Duodenal mucosa (tissue), 2 donors: Measurements from ENCODE around the gene SRC.

Experiments
- H3K27ac ChIP-seq: one replicate; pipeline ENCODE4 v1.7.0; 2013; ENCODE audit warnings: low read depth, low read length
- H3K27me3 ChIP-seq, 2 donors: one replicate each; pipeline ENCODE4 v1.7.0; 2013; ENCODE audit warnings: low read length in 2 of 2, control low read depth in 1 of 2; ENCODE audit not compliant: insufficient read depth in 2 of 2, control insufficient read depth in 1 of 2
- H3K36me3 ChIP-seq, 2 donors: one replicate each; pipeline ENCODE4 v1.7.0; 2013; ENCODE audit warnings: low read length in 2 of 2, control low read depth in 1 of 2; ENCODE audit not compliant: insufficient read depth in 2 of 2, control insufficient read depth in 1 of 2
- H3K4me1 ChIP-seq, 2 donors: one replicate each; pipeline ENCODE4 v1.7.0; 2013; ENCODE audit warnings: low read length in 2 of 2, control low read depth in 1 of 2; ENCODE audit not compliant: insufficient read depth in 2 of 2, control insufficient read depth in 1 of 2
- H3K4me3 ChIP-seq, 2 donors: one replicate each; pipeline ENCODE4 v1.7.0; 2013; ENCODE audit warnings: low read length in 2 of 2, low read depth in 1 of 2
- H3K9ac ChIP-seq, 2 donors: one replicate each; pipeline ENCODE4 v1.7.0; 2013; ENCODE audit warnings: low read length in 2 of 2, low read depth in 1 of 2
- H3K9me3 ChIP-seq, 2 donors: one replicate each; pipeline ENCODE4 v1.7.0; 2013; ENCODE audit warnings: low read length in 2 of 2, control low read depth in 1 of 2; ENCODE audit not compliant: control insufficient read depth in 1 of 2

Gene SRC

GRCh38 chr20:37420610-37421009, 74.7 kb downstream of the SRC start:
- Histone ChIP-seq H3K36me3 (no peaks in the 10 kb centered on the region), H3K9ac (no peak overlapping the region), H3K27ac (no peak overlapping the region), H3K9me3 (no peaks in the 10 kb centered on the region), H3K27me3 (peaks cover 30 to 35% of the 10 kb centered on the region in 2 donors), H3K4me1 (no peaks in the 10 kb centered on the region), H3K4me3 (no peak overlapping the region)

GRCh38 chr20:37421060-37421905, 75.3 kb downstream of the SRC start:
- Histone ChIP-seq H3K27ac (no peak overlapping the region), H3K9me3 (no peaks in the 10 kb centered on the region), H3K4me1 (no peaks in the 10 kb centered on the region), H3K9ac (no peak overlapping the region), H3K27me3 (peaks cover 30 to 35% of the 10 kb centered on the region in 2 donors), H3K4me3 (no peak overlapping the region), H3K36me3 (no peaks in the 10 kb centered on the region)

- Histone ChIP-seq H3K4me1 (no peaks in the 10 kb centered on the region), H3K9me3 (no peaks in the 10 kb centered on the region), H3K9ac (no peak overlapping the region), H3K27ac (no peak overlapping the region), H3K27me3 (peaks cover 33 to 35% of the 10 kb centered on the region in 2 donors), H3K36me3 (no peaks in the 10 kb centered on the region), H3K4me3 (no peak overlapping the region)
These were observed 76.0 kb downstream of the SRC start for GRCh38 chr20:37421988-37422387.

GRCh38 chr20:37422791-37423286, 76.9 kb downstream of the SRC start:
- H3K4me1 ChIP-seq, result no peaks in the 10 kb centered on the region
- no peaks in the 10 kb centered on the region for H3K36me3 ChIP-seq
- H3K27ac ChIP-seq, result no peak overlapping the region
- peaks cover 34% of the 10 kb centered on the region in 2 donors for H3K27me3 ChIP-seq
- H3K9ac ChIP-seq, result no peak overlapping the region
- H3K9me3 ChIP-seq, result no peaks in the 10 kb centered on the region
- H3K4me3 ChIP-seq, result no peak overlapping the region

- Histone ChIP-seq H3K36me3 (no peaks in the 10 kb centered on the region), H3K27me3 (peaks cover 27 to 34% of the 10 kb centered on the region in 2 donors), H3K4me3 (no peak overlapping the region), H3K4me1 (no peaks in the 10 kb centered on the region), H3K9ac (no peak overlapping the region), H3K27ac (no peak overlapping the region), H3K9me3 (no peaks in the 10 kb centered on the region)
These were observed 77.6 kb downstream of the SRC start for GRCh38 chr20:37423545-37423944.

GRCh38 chr20:37424062-37424851, 78.3 kb downstream of the SRC start:
- Histone ChIP-seq H3K9me3 (no peaks in the 10 kb centered on the region), H3K27me3 (peaks cover 24 to 34% of the 10 kb centered on the region in 2 donors), H3K27ac (no peak overlapping the region), H3K4me1 (no peaks in the 10 kb centered on the region), H3K9ac (no peak overlapping the region), H3K4me3 (no peak overlapping the region), H3K36me3 (no peaks in the 10 kb centered on the region)

- Histone ChIP-seq H3K36me3 (no peaks in the 10 kb centered on the region), H3K4me1 (no peaks in the 10 kb centered on the region), H3K9me3 (no peaks in the 10 kb centered on the region), H3K27me3 (peaks cover 24 to 34% of the 10 kb centered on the region in 2 donors), H3K27ac (no peak overlapping the region), H3K4me3 (no peak overlapping the region), H3K9ac (no peak overlapping the region)
These were observed 79.2 kb downstream of the SRC start for GRCh38 chr20:37425103-37425625.

GRCh38 chr20:37426106-37426505, 80.2 kb downstream of the SRC start:
- Histone ChIP-seq H3K4me1 (no peaks in the 10 kb centered on the region), H3K27me3 (peaks cover 22 to 27% of the 10 kb centered on the region in 2 donors), H3K27ac (no peak overlapping the region), H3K9ac (no peak overlapping the region), H3K36me3 (no peaks in the 10 kb centered on the region), H3K9me3 (no peaks in the 10 kb centered on the region), H3K4me3 (no peak overlapping the region)

GRCh38 chr20:37426978-37427377, 81.0 kb downstream of the SRC start:
- Histone ChIP-seq H3K27me3 (peaks cover 13 to 23% of the 10 kb centered on the region in 2 donors), H3K9ac (no peak overlapping the region), H3K4me3 (no peak overlapping the region), H3K27ac (no peak overlapping the region), H3K36me3 (no peaks in the 10 kb centered on the region), H3K9me3 (no peaks in the 10 kb centered on the region), H3K4me1 (no peaks in the 10 kb centered on the region)

- Histone ChIP-seq H3K9me3 (no peaks in the 10 kb centered on the region), H3K27ac (no peak overlapping the region), H3K9ac (no peak overlapping the region)
These were observed 84.1 kb downstream of the SRC start for GRCh38 chr20:37430044-37430443.

More at GRCh38 chr20:37430044-37430443, 84.1 kb downstream of the SRC start:
- Histone ChIP-seq H3K27me3 (peaks cover 7 to 9% of the 10 kb centered on the region in 2 donors), H3K4me1 (no peaks in the 10 kb centered on the region), H3K4me3 (no peak overlapping the region), H3K36me3 (no peaks in the 10 kb centered on the region)
